CD4-positive, alpha-beta T cell treated with Interleukin-21 for 1 hour (primary cell): Measurements from ENCODE around the gene DNAJC17.

Experiments used
- DNase-seq: peaks from one replicate; pipeline ENCODE4 v3.0.0-alpha.2; 2020

Gene DNAJC17

GRCh38 chr15:40829115-40829514 lies 21.8 kb upstream of the DNAJC17 start:
- no peak for DNase-seq

GRCh38 chr15:40828447-40829036 lies 21.3 kb upstream of the DNAJC17 start, which contains the start of gene PPP1R14D:
TSS of gene PPP1R14D (minus strand) at chr15:40828708. CDS start at chr15:40828641, 67 bp downstream.
- DNase-seq: no peak

GRCh38 chr15:40826423-40827075 lies 19.3 kb upstream of the DNAJC17 start:
- no peak for DNase-seq

GRCh38 chr15:40825661-40826422 lies 18.6 kb upstream of the DNAJC17 start:
- no peak for DNase-seq

- no peak for DNase-seq
These were observed 16.5 kb upstream of the DNAJC17 start for GRCh38 chr15:40823572-40824343.

GRCh38 chr15:40821195-40821594 lies 13.9 kb upstream of the DNAJC17 start:
- no peak for DNase-seq

- DNase-seq: no peak
These were observed 11.8 kb upstream of the DNAJC17 start for GRCh38 chr15:40819048-40819447.

- no peak for DNase-seq
These were observed 7.9 kb upstream of the DNAJC17 start for GRCh38 chr15:40815042-40815698.

GRCh38 chr15:40812721-40813425 lies 5.6 kb upstream of the DNAJC17 start:
- no peak for DNase-seq

GRCh38 chr15:40808861-40809450 lies 1.7 kb upstream of the DNAJC17 start:
- DNase-seq: no peak

GRCh38 chr15:40807888-40808461 lies 702 bp upstream of the DNAJC17 start:
- DNase-seq: no peak

- DNase-seq: no peak
These were observed 623 bp downstream of the DNAJC17 start for GRCh38 chr15:40806672-40807027.

- DNase-seq: no peak
These were observed 3.6 kb downstream of the DNAJC17 start for GRCh38 chr15:40803688-40804087.

- DNase-seq: no peak
These were observed 4.2 kb downstream of the DNAJC17 start for GRCh38 chr15:40803076-40803475.

GRCh38 chr15:40799523-40799922 lies 7.8 kb downstream of the DNAJC17 start:
- DNase-seq: no peak

- no peak for DNase-seq
These were observed 10.8 kb downstream of the DNAJC17 start for GRCh38 chr15:40796512-40796911.

GRCh38 chr15:40796041-40796440 lies 11.2 kb downstream of the DNAJC17 start:
- DNase-seq: no peak

GRCh38 chr15:40793216-40793989 lies 13.9 kb downstream of the DNAJC17 start:
- no peak for DNase-seq

GRCh38 chr15:40792394-40792793 lies 14.9 kb downstream of the DNAJC17 start:
- DNase-seq: no peak

GRCh38 chr15:40790718-40791117 lies 16.6 kb downstream of the DNAJC17 start:
- no peak for DNase-seq

- no peak for DNase-seq
These were observed 17.3 kb downstream of the DNAJC17 start for GRCh38 chr15:40789999-40790398.
